PC-9 (cell line): ENCODE results near the gene KIF5C. TPM values are rescaled to one million over a fixed set of nuclear protein-coding genes. Genes with fewer than 3 reads are reported as not detected.

Experiments
- BruUV-seq: library from RNA; stranded (reverse); fragments of 400-500 nt; replicated peaks from 2 replicates; lab custom pipeline; 2021; lab: Mats Ljungman, UMichigan
- CTCF ChIA-PET: fragments of 300-600 bp; sonication (Branson Sonifier 250); formaldehyde crosslinking; loops from one replicate; lab custom pipeline; 2022; ENCODE audit warnings: antibody characterized with exemption; lab: Charles Lee
- POLR2A ChIA-PET: fragments of 300-600 bp; sonication (Branson Sonifier 250); formaldehyde crosslinking; loops from one replicate; lab custom pipeline; 2022; ENCODE audit warnings: antibody characterized with exemption; ENCODE audit not compliant: unreplicated experiment; lab: Charles Lee
- DNase-seq, 2 experiments: peaks; one replicate each; pipeline versions ENCODE4 v3.0.0 to v3.0.0-alpha.2; 2015 to 2022; ENCODE audit warnings: mixed read lengths in 1 of 2
- H2AFZ ChIP-seq: fragments of 200-600 bp; sonication (generic); 2 replicates; pipeline ENCODE4 v1.8.1; 2017; ENCODE audit warnings: antibody characterized with exemption
- H3F3A ChIP-seq: fragments of 200-600 bp; sonication (generic); 2 replicates; pipeline ENCODE4 v1.8.1; 2017; ENCODE audit warnings: antibody characterized with exemption, mild to moderate bottlenecking, low read depth; ENCODE audit not compliant: insufficient read depth
- H3K27ac ChIP-seq: fragments of 200-600 bp; sonication (generic); 2 replicates; pipeline ENCODE4 v1.6.1; 2016; ENCODE audit warnings: mixed run types
- H3K27me3 ChIP-seq: fragments of 200-600 bp; sonication (generic); 2 replicates; pipeline ENCODE4 v1.6.1; 2016; ENCODE audit warnings: low read depth, mixed run types; ENCODE audit not compliant: insufficient read depth
- H3K36me3 ChIP-seq: fragments of 200-600 bp; sonication (generic); 2 replicates; pipeline ENCODE4 v1.6.1; 2016; ENCODE audit warnings: low read depth, mixed run types
- H3K4me1 ChIP-seq: fragments of 200-600 bp; sonication (generic); replicated peaks from 2 replicates; pipeline ENCODE4 v1.6.1; 2016; ENCODE audit warnings: mixed run types; ENCODE audit not compliant: insufficient read depth
- H3K4me2 ChIP-seq: fragments of 200-600 bp; sonication (generic); 2 replicates; pipeline ENCODE4 v1.6.1; 2017; ENCODE audit warnings: mixed run types
- H3K4me3 ChIP-seq: fragments of 200-600 bp; sonication (generic); 2 replicates; pipeline ENCODE4 v1.6.1; 2016; ENCODE audit warnings: mixed run types
- H3K79me2 ChIP-seq: fragments of 200-600 bp; sonication (generic); 2 replicates; pipeline ENCODE4 v1.6.1; 2017; ENCODE audit warnings: low read depth, mixed run types
- H3K9me2 ChIP-seq: fragments of 200-600 bp; sonication (generic); 2 replicates; pipeline ENCODE4 v1.8.1; 2017; ENCODE audit warnings: mild to moderate bottlenecking; ENCODE audit not compliant: insufficient read depth
- H3K9me3 ChIP-seq: fragments of 200-600 bp; sonication (generic); 2 replicates; pipeline ENCODE4 v1.8.1; 2016; ENCODE audit warnings: low read depth; ENCODE audit not compliant: insufficient read depth
- H4K20me1 ChIP-seq: fragments of 200-600 bp; sonication (generic); 2 replicates; pipeline ENCODE4 v1.8.1; 2017; ENCODE audit not compliant: insufficient read depth
- EZH2 ChIP-seq: fragments of 200-600 bp; sonication (generic); IDR thresholded peaks from 2 replicates; pipeline ENCODE4 v1.8.0; 2017; ENCODE audit warnings: antibody characterized with exemption, low read depth
- intact Hi-C: fragments of 100-400 bp; cut with micrococcal nuclease; formaldehyde crosslinking; loops from one replicate; pipeline ENCODE4 v1.10.0; 2022; ENCODE audit not compliant: unreplicated experiment
- total RNA-seq: library from RNA; stranded (reverse); gene quantifications from 2 replicates; pipeline ENCODE4 v1.2.3, GENCODE V29; 2021
- TF ChIP-seq, protein P1 (sequence below): fragments of 200-600 bp; sonication (generic); conservative IDR thresholded peaks from 2 replicates; pipeline ENCODE4 v1.6.1; 2017; ENCODE audit warnings: mixed run types, antibody characterized with exemption, mild to moderate bottlenecking, moderate library complexity

The KIF5C gene
- total RNA-seq, 1 experiment from 2014 or later: 0.07 TPM

DNA sequence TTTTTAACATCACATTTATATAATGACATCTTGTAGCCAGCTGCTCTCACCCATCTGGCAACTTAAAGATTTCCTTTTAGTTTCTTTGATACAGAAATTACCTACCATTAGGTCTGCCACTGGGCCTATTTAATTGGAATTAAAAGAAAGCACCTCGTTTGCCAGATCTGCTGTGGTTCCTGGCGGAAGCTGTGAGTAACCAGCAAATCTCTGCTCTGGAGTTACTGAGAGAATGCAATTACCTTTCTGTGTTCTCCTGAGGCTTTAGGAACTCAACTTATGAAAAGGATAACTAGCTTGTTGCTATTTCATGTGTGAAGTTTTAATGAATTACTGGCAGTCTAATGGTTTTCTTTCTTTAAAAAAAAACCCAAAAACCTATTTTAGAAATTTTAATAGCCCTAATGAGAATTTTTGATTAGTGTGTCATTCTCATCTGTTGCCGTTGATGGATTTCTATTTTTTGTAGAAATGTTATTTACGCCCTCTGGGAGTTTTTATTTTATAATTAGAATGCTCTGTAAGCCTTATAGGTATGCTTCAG, 93.8 kb downstream of the KIF5C start:
- ChIA-PET POLR2A (interaction anchor here (0.7 kb wide), 1 partner anchor 70 kb away, joined by 3 read pairs; no protein-coding TSS in a partner anchor), CTCF (no interaction called here)
- Histone ChIP-seq H3K9me2 (no peaks in the 10 kb centered on the region), H3K4me2 (no peak overlapping the region), H3K79me2 (no peaks in the 10 kb centered on the region), H3K36me3 (no peaks in the 10 kb centered on the region), H3K27ac (no peak overlapping the region), H3K4me1 (no peaks in the 10 kb centered on the region), H2AFZ (no peak overlapping the region), H3K27me3 (no peaks in the 10 kb centered on the region), H4K20me1 (no peaks in the 10 kb centered on the region), H3K4me3 (no peak overlapping the region), H3F3A (no peaks in the 10 kb centered on the region), H3K9me3 (no peaks in the 10 kb centered on the region)
- TF ChIP-seq, protein P1, sequence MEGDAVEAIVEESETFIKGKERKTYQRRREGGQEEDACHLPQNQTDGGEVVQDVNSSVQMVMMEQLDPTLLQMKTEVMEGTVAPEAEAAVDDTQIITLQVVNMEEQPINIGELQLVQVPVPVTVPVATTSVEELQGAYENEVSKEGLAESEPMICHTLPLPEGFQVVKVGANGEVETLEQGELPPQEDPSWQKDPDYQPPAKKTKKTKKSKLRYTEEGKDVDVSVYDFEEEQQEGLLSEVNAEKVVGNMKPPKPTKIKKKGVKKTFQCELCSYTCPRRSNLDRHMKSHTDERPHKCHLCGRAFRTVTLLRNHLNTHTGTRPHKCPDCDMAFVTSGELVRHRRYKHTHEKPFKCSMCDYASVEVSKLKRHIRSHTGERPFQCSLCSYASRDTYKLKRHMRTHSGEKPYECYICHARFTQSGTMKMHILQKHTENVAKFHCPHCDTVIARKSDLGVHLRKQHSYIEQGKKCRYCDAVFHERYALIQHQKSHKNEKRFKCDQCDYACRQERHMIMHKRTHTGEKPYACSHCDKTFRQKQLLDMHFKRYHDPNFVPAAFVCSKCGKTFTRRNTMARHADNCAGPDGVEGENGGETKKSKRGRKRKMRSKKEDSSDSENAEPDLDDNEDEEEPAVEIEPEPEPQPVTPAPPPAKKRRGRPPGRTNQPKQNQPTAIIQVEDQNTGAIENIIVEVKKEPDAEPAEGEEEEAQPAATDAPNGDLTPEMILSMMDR: no peak
- TF ChIP-seq EZH2: no peak
- no peak for DNase-seq
- no TSS peak for BruUV-seq
- intact Hi-C loops: no loop called here

DNA sequence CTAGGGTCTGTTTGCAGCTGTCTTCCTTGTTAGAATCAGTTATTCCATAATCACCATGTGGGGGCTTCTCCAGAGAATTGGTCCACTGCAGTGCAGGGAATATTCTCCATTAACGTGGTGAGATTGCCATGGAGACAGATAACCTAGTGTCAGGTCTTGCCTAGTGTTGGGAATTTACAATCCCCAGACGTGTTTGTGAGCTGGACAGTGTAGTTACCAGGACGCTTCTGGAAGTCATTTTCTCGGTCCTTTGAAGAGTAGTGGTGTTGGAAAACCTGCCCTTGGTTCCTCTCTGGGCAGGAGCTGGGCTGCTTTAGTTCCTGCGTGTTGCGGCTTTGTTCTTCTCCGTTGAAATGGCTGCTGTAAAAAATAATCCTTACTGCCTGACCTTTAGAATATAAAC, 94.6 kb downstream of the KIF5C start:
- Histone ChIP-seq H3K27ac (no peak overlapping the region), H3K4me3 (no peak overlapping the region), H3K36me3 (no peaks in the 10 kb centered on the region), H3K79me2 (no peaks in the 10 kb centered on the region), H3K27me3 (no peaks in the 10 kb centered on the region), H3K9me2 (no peaks in the 10 kb centered on the region), H3K9me3 (no peaks in the 10 kb centered on the region), H3K4me1 (no peaks in the 10 kb centered on the region), H3K4me2 (no peak overlapping the region), H4K20me1 (no peaks in the 10 kb centered on the region), H3F3A (no peaks in the 10 kb centered on the region), H2AFZ (no peak overlapping the region)
- TF ChIP-seq, protein P1: no peak
- no peak for TF ChIP-seq EZH2
- intact Hi-C loops: no loop called here
- ChIA-PET CTCF (no interaction called here), POLR2A (no interaction called here)
- BruUV-seq: no TSS peak
- DNase-seq: no peak

DNA sequence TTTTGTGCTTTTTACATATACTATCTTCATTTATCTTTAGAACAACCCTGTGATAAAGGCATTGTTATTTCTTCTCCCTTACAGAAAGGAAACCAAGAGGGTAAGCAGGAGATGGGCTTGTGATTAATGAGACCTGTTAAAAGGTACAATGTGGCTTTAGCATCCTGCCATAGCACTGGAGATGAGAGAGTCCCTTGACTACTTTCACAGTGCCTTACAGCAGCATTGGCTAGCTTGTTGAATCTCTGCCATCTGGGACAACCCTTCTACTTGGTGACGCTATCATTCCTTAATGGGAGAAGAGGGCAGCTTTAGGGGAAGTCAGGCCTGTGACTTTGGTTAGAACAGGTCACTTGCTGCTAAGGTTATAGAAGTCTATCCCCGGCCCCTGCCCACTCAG, 95.4 kb downstream of the KIF5C start:
- CTCF ChIA-PET: interaction anchor here (1.1 kb wide), 1 partner anchor 1601 kb away, joined by 6 read pairs; no protein-coding TSS in a partner anchor
- H3K4me3 ChIP-seq: no peak overlapping the region
- H3K27ac ChIP-seq: no peak overlapping the region
- no peak for DNase-seq
- POLR2A ChIA-PET: no interaction called here
- no peaks in the 10 kb centered on the region for H3K27me3 ChIP-seq
- intact Hi-C loops: no loop called here
- no peaks in the 10 kb centered on the region for H3K9me2 ChIP-seq
- no peak overlapping the region for H3K4me2 ChIP-seq
- no peaks in the 10 kb centered on the region for H4K20me1 ChIP-seq
- no peaks in the 10 kb centered on the region for H3K36me3 ChIP-seq
- BruUV-seq: no TSS peak
- H2AFZ ChIP-seq: no peak overlapping the region
- TF ChIP-seq, protein P1: no peak
- no peak for TF ChIP-seq EZH2
- H3K4me1 ChIP-seq: no peaks in the 10 kb centered on the region
- H3K9me3 ChIP-seq: no peaks in the 10 kb centered on the region
- no peaks in the 10 kb centered on the region for H3F3A ChIP-seq
- H3K79me2 ChIP-seq: no peaks in the 10 kb centered on the region
